NCI-H2107 treated with DMSO at 0.1 percent for 48 hours (cell line): ENCODE results near the gene COLQ.
"Not testable (repeated sequence)": the region's sequence is repeated elsewhere in the genome, so short reads cannot be mapped to it uniquely, and the experiment has no call there.

Experiments used
- DNase-seq: peaks from one replicate; lab custom pipeline; 2025; ENCODE audit not compliant: unreplicated experiment; lab: John Stamatoyannopoulos, UW

Gene COLQ

GRCh38 chr3:15493436-15493835 is 28.1 kb downstream of the COLQ start:
- no peak for DNase-seq

- no peak for DNase-seq
Observed at GRCh38 chr3:15492847-15493360, 28.6 kb downstream of the COLQ start.

GRCh38 chr3:15491143-15491542 is 30.4 kb downstream of the COLQ start:
- no peak for DNase-seq

GRCh38 chr3:15490158-15490557 is 31.3 kb downstream of the COLQ start:
- DNase-seq: no peak

GRCh38 chr3:15488002-15488401 is 33.5 kb downstream of the COLQ start:
- DNase-seq: no peak

- no peak for DNase-seq
Observed at GRCh38 chr3:15486979-15487378, 34.5 kb downstream of the COLQ start.

- DNase-seq: no peak
Observed at GRCh38 chr3:15486020-15486419, 35.5 kb downstream of the COLQ start.

GRCh38 chr3:15484551-15484950 is 37.0 kb downstream of the COLQ start:
- DNase-seq: not testable (repeated sequence)

- DNase-seq: no peak
Observed at GRCh38 chr3:15479400-15480224, 41.9 kb downstream of the COLQ start.

GRCh38 chr3:15478640-15478979 is 42.9 kb downstream of the COLQ start:
- DNase-seq: no peak

- DNase-seq: no peak
Observed at GRCh38 chr3:15477951-15478639, 43.4 kb downstream of the COLQ start.

- no peak for DNase-seq
Observed at GRCh38 chr3:15476378-15476777, 45.1 kb downstream of the COLQ start.

- no peak for DNase-seq
Observed at GRCh38 chr3:15475161-15475560, 46.3 kb downstream of the COLQ start.

- DNase-seq: no peak
Observed at GRCh38 chr3:15471861-15472260, 49.6 kb downstream of the COLQ start.

- no peak for DNase-seq
Observed at GRCh38 chr3:15470849-15471248, 50.7 kb downstream of the COLQ start.

GRCh38 chr3:15470261-15470660 is 51.2 kb downstream of the COLQ start:
- no peak for DNase-seq

- DNase-seq: no peak
Observed at GRCh38 chr3:15467227-15468181, 54.0 kb downstream of the COLQ start.

- no peak for DNase-seq
Observed at GRCh38 chr3:15465876-15466585, 55.5 kb downstream of the COLQ start.

GRCh38 chr3:15462451-15462850 is 59.1 kb downstream of the COLQ start:
- no peak for DNase-seq

GRCh38 chr3:15460891-15461531 is 60.5 kb downstream of the COLQ start:
- DNase-seq: no peak
